HG02571 (cell line): ENCODE measurements around the gene SLC25A48.
"Not testable (repeated sequence)": the region's sequence is repeated elsewhere in the genome, so short reads cannot be mapped to it uniquely, and the experiment has no call there.

Experiments
- ATAC-seq: cut with Tn5 transposase; IDR thresholded peaks from one replicate; pipeline ENCODE4 v1.9.1; 2021; ENCODE audit warnings: mild to moderate bottlenecking, moderate library complexity; ENCODE audit not compliant: unreplicated experiment

Gene SLC25A48

DNA sequence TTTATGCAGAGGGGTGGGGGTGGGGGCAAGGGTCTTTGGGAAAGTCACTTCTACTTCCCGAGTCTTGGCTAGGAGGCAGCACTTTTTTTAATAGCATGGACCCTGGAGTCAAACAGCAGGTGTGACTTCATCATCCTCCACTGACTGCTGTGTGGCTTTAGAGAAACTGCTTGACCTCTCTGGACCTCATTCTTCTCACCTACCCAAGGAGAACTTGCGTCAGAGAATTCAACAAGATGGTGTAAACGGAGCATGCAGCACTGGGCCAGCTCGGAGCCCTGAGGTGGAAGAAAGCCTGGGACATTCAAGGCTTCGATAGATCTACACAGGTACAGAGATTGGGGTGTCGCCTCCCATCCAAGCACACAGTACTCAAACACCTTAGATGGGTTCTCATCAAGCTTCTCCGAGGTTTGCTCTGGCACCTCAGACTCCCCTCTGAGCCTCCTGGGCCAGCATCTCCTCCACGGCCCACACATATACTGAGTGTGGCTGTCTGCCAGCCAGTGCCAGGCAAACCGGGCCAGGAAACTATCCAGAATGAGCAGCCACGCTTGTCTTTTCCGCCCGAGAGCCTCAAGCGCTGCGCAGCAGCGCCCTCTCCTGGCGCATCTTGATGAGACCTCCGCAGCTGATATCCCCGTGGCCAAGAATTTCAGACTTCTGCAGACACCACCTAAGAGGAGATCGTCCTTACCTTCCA is 4.6 kb upstream of the SLC25A48 start:
- no peak for ATAC-seq

- ATAC-seq, result no peak
Measured at GRCh38 chr5:135830384-135830700, 4.1 kb upstream of the SLC25A48 start.

DNA sequence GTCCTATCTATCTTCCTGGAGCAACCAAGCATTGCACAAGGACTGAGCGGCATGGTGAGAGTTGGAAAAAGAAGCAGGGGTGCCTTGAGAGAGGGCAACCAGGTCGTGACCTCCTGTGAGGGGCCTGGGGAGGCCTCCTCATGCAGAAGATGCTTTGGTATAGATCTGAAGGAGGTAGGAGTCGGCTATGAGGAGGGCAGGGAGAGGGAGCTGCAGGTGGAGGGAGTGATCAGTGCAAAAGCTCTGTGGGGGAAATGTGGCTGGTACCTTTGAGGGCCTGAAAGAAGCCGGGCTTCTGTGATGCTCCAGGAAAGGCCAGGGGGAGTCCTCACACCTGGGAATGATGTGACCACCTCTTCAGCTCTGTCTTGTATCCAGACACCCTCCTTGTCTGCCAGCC is 3.6 kb upstream of the SLC25A48 start:
- ATAC-seq, result no peak

DNA sequence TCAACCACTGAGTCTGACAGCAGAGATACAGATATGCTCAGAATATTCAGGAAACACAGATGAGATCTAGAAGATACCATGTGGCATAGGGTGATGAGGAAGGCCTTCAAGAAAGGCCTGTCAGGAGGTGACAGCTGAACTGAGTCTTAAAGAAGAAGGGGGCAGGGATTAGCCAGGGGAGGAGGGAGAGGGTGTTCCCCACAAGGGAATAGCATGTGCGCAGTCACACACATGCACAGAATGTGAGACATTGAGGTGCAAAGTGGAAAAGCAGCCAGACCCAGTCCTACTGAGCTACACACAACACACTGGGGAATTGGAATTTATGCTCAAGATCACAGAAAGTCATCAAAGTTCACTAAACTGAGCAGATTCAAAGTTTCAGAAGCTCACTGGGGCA is 3.0 kb upstream of the SLC25A48 start:
- no peak for ATAC-seq

DNA sequence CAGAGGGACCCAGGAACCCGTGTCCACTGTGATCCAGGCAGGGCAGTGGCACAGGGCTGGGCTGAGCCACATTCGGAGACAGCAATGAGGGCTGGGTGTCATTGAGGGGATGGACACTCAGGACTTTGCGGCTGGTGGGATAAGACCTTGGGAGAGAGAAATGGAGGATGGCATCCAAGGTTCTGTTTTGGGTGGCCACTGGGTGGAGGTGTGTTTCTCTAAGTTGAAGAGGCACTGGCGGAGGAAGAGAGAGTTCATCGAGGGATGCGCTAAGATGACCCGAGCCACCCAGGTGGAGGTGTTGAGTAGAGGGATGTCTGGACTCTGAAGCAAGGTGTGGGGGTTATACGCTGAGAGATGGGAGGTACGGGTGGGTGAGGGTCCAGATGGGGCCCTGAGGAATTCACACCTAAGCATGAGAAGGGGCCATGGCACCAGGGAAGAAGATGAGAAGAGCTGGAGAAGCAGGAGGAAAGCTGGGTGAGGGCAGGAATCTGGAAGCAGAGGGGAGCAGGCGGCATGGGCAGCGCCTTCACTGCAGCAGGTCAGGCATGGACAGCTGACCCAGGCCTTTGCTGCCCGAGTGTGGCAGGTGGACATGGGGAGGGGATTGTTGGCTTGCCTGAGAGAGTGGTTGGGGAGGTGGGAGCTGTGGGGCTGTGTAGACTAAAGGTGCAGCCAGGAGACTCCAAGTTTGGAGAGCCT is 2.5 kb upstream of the SLC25A48 start:
- no peak for ATAC-seq

- no peak for ATAC-seq
Measured at GRCh38 chr5:135832941-135833920, 1.2 kb upstream of the SLC25A48 start.

GRCh38 chr5:135833961-135834638 is 363 bp upstream of the SLC25A48 start:
- ATAC-seq, result peak; percentile 52

DNA sequence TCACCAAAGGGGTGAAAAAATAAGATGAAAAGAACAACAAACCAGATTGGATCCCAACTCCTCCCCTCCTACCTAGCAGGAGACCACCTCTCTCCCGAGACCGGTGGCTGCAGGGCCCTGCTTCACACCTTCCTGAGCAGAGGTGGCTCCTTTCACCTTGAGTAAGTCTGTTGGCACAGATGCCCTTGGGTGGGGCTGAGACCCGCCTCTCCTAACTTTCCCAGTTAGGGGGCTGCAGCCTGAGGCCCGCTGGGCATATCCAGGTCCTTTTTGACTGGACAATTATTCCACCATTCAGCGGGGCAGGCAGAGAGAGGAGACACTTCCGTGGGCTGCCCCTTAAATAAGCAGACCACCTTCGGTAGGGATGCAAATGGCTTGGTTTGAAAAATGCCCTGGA is 1.3 kb downstream of the SLC25A48 start:
- ATAC-seq, result no peak

GRCh38 chr5:135838395-135838794 is 3.9 kb downstream of the SLC25A48 start:
- not testable (repeated sequence) for ATAC-seq

GRCh38 chr5:135839566-135839965 is 5.1 kb downstream of the SLC25A48 start:
- no peak for ATAC-seq

DNA sequence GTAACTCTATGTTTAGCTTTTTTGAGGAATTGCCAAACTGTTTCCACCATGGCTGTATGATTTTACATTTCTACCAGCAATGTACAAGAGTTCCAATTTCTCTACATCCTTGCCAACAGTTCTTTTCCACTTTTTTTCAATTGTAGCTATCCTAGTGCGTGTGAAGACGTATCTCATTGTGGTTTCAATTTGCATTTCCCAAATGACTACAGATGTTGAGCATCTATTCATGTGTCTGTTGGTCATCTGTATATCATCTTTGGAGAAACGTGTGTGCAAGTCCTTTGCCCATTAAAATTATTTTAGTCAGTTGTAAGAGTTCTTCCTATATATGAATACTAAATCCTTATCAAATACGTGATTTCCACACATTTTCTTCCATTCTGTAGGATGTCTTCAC is 6.5 kb downstream of the SLC25A48 start:
- ATAC-seq, result no peak

DNA sequence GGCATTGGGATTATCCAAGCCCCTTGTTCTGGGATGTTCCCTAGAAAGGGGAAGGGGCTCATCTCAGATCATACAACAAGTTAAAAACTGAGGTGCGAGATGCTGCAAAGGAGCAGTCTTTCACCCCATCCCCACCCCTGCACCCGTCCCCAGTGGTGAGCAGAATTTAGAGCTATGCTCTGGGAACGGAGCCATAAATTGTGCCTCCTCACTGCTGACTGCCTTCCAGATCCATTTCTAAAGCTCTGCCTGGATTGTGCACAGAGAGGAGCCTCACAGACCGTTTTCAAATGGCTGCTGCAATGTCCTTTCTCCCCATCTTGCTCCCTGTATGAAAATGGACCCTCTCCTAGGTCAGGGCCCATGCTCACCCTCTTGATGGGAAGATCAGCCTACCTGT is 8.3 kb downstream of the SLC25A48 start:
- no peak for ATAC-seq

GRCh38 chr5:135843571-135844337 is 9.3 kb downstream of the SLC25A48 start:
- no peak for ATAC-seq

- no peak for ATAC-seq
Measured at GRCh38 chr5:135846311-135846710, 11.8 kb downstream of the SLC25A48 start.

DNA sequence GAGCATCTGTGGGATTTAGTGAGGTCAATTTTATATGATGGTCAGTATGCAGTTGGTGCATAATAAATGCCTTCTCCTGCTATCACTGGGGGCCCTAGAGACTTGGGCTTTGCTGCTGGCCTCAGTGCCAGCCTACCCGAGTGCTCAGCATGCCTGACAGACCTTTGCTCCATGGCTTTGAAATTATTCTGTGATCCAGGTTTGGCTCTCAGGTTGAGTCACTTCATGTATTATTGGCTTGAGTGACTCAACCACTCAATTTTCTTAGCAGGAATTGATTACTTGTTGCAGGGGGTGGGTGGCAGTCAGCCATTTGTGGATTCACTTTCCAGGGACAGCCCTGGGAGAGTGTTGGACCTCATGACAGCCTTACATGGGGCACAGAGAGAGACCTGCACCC is 13.5 kb downstream of the SLC25A48 start:
- ATAC-seq, result no peak

GRCh38 chr5:135850231-135850630 is 15.8 kb downstream of the SLC25A48 start:
- ATAC-seq, result no peak

DNA sequence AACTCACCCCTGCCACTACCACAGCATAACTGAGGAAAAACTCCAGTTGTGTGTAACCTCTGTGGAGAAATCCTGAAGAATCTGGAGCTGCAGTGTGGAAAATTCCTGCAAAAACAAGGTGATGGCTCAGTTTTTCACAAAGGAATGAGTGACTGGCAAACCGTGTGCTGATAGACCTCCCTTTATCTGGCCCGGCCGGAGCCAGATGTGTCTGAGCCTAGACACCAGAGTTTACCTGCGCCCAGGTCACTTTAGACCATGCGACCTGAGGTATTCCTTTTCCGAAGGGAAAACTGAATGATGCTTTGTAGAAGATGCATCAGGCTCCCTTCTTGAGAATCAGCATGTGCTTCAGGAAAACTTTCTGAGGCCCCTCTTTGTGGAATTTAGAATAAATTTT is 16.2 kb downstream of the SLC25A48 start:
- ATAC-seq, result no peak

GRCh38 chr5:135851186-135851914 is 16.9 kb downstream of the SLC25A48 start:
- ATAC-seq, result no peak
